ENCODE data around the gene KLHL21.
A peak's percentile ranks its signal among the peaks of the same experiment; 100 is the strongest.
"Not testable (repeated sequence)": the region's sequence is repeated elsewhere in the genome, so short reads cannot be mapped to it uniquely, and the experiment has no call there.

Gene KLHL21, protein sequence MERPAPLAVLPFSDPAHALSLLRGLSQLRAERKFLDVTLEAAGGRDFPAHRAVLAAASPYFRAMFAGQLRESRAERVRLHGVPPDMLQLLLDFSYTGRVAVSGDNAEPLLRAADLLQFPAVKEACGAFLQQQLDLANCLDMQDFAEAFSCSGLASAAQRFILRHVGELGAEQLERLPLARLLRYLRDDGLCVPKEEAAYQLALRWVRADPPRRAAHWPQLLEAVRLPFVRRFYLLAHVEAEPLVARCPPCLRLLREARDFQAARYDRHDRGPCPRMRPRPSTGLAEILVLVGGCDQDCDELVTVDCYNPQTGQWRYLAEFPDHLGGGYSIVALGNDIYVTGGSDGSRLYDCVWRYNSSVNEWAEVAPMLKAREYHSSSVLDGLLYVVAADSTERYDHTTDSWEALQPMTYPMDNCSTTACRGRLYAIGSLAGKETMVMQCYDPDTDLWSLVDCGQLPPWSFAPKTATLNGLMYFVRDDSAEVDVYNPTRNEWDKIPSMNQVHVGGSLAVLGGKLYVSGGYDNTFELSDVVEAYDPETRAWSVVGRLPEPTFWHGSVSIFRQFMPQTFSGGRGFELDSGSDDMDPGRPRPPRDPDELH

DNA sequence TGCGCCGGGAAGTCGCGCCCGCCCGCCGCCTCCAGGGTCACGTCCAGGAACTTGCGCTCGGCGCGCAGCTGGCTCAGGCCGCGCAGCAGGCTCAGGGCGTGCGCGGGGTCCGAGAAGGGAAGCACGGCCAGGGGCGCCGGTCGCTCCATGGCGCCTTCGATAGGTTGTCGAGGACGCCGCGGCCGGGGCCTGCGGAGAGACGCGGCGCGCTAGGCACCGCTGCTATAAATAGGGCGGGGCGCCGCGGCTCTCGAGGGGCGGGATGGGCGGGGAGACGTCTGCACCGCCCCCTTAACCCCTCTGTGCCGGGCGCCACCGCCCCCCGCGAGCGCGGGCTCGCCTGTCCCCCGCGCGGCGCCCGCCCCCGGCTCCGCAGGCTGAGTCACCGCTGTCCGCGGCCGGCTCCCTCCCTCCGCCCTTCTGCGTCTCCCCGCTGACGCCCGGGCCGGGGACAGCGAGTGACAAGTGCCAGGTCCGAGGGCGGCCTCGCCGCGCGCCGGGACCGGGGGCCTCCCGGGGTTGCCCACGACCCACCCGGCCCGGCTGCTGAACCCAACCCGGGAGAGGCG, at the start of gene KLHL21:
TSS of gene KLHL21 (minus strand) at position 201 of the 569 bp plus-strand sequence. CDS start at position 149, 52 bp downstream.
- peak; percentile 96 for DNase-seq (ENCODE audit: low spot score)

DNA sequence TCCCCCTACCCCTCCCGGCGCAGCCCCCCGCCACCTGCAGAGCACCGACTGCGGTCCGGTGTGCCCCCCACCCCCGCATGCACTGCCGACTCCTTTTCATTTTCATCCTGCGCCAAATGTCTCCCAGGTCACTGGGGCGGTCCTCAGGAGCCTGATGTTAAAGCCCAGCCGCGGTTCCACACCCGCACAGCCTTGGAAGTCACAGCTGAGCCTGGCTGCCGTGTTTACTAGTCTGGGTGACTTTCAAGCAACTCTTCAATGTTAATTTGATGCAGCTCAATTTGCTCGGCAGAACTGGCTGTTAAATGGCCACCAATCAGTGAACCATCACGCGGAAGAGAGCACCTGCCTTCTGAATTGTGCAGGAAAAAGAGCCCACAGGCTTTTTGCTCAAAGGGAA, 49.2 kb upstream of the KLHL21 start:
- DNase-seq (ENCODE audit: low spot score) = no peak

DNA sequence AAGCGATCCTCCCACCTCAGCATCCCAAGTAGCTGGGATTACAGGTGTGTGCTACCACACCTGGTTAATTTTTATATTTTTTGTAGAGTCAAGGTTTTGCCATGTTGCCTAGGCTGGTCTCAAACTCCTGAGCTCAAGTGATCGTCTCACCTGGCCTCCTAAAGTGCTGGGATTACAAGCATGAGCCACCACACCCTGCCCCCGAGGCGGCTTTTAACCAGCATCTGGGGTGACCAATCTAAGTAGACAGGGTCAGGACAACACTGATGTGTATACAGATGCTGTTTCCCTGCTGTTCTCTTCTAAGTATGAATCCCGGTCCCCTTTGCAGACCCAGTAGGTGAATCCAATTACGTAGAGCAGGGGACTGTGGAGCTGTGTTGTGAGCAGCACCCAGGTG, 45.9 kb upstream of the KLHL21 start:
- DNase-seq (ENCODE audit: low spot score) = no peak

DNA sequence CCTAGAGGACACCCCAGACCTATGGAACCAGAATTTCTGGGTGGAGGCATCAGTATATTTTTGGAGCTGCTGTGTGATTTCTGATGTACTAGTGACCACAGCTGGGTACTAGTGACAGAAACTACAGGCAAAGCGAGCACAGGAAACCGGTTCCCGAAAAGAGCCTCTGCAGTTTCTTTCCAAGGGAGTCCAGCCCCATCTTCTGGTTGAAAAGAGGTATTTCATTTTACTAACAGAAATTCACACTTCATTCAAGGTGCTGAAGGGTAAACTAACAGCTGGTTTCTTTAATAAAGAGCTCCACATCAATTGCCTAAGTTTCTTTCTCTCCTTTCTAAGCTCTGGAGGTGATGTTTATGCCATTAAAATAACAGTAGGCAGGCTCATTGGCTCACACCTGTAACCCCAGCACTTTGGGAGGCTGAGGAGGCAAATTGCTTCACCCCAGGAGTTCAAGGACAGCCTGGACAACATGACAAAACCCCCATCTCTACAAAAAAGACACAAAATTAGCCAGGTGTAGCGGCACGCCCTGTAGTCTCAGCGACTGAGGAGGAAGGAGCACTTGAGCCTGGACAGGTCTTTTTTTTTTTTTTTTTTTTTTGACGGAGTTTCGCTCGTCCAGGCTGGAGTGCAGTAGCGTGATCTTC, 44.0 kb upstream of the KLHL21 start:
- peak; percentile 12 for DNase-seq (ENCODE audit: low spot score)

DNA sequence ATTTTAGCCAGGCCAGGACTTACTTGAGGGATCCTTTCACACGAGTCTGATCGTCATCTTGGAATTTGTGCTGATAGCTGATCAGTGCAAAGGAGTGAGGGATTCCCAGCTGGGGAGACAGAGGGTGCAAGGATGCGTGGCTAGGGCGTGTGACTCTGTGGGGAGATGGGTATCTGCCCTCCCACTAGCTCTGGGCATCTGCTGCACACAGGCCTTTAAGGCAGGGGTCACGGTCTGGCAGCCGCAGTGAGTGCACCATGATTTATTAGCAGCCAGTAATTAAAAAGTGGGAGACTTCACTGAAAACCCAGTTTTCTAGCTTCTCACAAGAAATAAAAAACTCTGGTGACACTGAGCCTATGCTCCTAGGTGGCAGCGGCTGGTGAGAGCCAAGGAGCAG, 42.3 kb upstream of the KLHL21 start:
- no peak for DNase-seq (ENCODE audit: low spot score)

DNA sequence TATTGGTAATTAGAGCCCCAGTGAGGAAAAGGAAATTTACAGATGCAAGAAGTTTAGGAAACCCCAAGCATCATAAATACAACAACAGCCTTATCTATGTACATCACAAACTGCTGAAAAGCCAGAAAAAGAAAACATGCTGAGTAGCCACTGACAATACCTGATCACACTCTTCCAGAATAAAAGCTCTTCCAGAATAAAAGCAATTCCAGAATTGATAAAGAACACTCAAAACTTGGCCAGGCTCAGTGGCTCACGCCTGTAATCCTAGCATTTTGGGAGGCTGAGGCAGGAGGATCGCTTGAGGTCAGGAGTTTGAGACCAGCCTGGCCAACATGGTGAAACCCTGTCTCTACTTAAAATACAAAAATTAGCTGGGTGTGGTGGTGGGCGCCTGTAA, 38.2 kb upstream of the KLHL21 start:
- DNase-seq (ENCODE audit: low spot score) = not testable (repeated sequence)

DNA sequence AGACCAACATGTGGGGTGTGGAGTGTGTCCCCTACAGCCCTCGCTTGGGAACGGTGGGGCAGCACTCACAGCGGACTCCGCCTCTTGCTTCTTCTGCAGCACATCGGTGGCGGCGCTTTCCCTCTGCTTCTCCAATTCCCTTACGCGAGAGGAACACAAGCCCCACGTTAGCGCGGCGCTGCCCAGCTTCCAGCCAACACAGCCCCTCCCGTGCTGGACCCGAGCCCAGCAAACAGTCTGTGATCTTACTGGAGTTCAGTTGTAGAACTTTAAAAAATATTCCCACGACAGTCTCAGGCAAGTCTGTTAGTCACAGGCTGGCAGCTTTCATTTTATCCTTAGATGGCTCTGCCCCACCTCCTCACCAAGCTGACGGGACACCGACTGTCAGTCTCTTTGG, 35.6 kb upstream of the KLHL21 start:
- no peak for DNase-seq (ENCODE audit: low spot score)

DNA sequence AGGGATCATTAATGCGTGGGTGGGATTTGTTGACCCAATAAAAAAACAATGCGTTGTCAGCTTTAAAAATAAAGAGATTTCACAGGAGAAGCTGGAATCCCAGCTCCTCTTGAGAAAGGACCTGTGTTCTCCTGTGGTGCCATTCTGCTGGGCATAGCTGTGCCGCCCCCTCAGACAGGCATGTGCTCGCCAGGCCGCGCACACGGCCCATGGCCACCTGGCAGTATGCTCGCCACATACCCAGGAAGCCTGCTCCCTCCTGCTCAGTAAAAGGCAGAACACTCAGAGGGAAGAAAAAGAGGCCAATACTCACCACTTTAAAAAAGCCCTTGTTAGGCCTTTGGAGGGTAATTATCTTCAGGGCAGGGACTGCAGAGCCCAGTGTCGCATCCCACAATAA, 35.1 kb upstream of the KLHL21 start:
- no peak for DNase-seq (ENCODE audit: low spot score)

DNA sequence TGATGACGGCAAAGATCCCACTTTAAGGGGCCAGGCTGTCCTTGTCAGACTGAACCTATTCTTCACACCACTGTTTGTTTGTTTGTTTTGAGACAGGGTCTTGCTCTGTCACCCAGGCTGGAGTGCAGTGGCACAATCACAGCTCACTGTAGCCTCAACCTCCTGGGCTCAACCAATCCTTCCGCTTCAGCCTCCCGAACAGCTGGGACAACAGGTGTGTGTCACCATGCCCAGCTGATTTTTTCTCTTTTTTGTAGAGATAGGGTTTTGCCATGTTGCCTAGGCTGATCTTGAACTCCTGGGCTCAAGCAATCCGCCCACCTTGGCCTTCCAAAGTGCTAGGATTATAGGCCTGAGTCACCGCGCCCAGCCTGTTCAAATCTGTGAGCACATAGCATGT, 34.1 kb upstream of the KLHL21 start:
- not testable (repeated sequence) for DNase-seq (ENCODE audit: low spot score)

DNA sequence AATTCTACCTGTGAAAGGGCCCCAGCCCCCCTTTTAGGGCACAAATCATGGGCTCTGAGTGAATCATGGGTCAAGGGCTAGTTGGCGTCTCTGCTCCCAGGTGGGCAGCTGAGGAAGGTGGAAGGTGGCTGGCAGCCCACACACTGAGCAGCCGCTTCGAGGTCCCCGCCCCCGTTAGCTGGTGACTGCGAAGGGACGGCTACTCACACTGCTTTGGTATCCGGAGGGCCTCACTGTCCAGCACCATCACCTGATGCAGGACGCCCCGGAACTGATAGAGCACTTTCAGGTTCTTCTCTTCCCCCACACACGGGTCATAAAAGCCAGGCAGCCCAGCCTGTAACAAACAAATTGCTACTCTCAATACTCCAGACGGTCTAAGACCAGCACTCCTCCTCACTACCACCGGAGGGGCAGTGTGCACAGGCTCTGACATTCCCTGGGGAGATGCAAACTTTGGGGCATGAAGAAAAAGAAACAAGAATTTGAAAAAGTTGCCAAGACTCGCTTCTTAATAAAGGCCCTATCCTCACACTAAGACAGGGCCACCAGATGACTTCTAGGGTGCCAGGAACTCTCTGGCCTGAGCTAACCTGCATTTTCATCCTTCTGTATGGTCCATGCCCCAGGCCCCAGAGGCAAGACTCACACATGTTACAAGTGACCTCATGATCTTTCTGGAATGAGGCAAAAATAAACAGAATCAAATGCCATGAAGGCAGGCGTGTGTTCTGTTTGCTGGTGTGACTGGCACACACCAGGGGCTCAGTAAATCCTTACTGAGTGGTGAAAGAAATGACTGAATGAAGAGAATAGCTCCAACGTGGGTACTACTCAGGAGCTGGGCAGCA, 33.5 kb upstream of the KLHL21 start:
- DNase-seq (ENCODE audit: low spot score) = no peak

DNA sequence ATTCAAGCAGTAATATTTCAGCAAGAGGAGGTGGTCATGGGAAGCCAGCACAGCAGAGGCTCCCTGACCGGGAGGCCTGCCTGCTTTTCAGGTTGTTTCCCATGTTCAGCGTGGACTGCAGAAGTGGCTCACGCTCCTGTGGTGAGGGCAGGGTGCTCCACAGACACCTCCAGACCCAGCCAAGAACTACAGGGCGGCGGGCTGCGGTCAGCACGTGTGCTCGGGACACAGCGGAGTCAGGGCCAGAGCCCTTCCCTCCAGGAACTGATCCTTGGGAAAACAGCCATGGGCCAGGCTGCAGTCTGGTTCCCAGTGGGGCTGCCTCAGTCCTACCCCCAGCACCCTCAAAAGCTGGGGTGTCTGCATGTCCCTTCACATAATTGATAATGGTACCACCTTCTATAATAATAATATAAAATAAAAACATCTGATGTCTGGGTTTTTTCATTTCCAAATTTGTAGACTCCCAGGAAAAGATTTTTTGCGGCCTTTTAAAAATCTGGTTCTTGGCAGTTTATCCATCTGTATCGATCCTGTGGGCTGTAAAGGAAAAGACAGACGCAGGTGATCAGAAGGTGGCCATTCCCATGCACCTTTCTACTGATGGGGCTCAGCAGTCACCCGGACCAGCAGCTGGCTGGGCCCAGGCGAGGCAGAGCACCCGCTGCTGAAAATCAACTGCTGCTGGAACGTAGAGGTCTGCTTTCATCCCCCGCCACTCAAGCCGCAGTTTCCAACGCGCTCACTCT, 32.7 kb upstream of the KLHL21 start:
- DNase-seq (ENCODE audit: low spot score) = no peak

DNA sequence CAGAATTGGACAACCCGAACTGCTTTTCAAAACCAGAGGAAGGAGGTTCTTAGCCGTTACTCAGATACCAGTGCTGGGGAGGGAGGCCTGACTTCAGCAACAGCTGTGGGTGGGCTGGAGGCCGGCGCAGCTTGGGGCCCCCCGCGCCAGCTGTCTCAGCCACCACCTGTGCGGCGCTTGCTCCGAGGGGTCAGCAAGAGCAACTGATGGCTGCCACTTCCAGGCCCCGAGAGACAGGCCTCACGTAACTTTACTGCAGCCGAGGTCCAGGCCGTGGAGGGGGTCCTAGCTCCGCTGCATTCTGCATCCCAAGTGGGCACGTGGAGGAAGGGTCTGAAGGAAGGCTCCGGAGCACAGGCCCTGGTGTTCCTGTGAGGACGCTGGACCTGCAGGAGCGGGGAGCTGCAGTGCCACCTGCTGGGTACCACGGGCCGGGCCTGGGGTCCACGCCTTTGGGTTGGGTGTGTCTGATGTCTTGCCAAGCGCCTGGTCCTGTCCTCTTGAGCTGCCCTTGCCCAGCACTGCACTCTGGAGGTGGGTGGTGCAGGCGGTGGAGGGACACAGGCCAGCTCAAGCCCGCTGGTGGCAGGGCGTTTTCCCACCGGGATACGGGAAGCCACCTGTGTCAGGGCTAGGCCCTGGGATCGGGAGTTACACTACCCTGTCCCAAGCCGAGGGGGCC, 31.8 kb upstream of the KLHL21 start:
- peak; percentile 26 for DNase-seq (ENCODE audit: low spot score)

DNA sequence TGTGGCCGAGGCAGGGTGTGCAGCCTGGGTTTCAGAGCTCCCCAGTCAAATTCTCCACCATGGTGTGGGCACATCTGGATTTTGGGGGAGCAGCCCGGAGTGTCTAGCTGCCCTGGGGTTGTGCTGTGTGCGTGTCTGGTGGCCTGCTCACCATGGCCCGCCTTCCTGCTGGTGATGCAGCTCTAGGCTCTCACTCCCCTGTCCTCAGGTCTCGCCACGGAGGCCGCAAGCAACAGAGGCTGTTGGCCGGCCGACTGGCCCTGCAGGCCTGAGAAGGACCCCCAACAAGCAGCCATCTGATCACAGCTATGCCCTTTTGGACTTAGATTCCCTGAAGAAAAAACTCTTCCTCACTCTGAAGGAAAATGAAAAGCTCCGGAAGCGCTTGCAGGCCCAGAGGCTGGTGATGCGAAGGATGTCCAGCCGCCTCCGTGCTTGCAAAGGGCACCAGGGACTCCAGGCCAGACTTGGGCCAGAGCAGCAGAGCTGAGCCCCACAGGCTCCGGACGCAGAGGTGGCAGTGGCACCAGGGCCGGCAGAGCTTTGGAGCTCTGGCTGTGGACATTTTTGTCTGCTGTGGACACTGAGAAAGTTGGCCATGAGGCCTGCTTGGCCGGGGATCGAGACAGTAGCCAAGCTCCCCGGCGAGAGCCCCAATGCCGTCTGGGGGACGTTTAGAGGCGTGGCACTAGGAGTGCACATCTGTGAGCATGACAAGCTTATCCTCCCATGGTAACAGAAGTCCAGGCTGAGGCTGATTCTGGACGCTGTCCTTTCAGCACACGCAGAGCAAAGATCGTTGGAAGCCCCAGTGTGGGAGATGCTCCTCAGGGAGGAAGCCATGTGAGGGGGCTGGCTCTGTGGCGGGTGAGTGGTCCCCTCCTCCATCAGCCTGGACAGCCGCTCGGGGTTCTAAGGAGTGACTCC, 30.2 kb upstream of the KLHL21 start:
- no peak for DNase-seq (ENCODE audit: low spot score)

DNA sequence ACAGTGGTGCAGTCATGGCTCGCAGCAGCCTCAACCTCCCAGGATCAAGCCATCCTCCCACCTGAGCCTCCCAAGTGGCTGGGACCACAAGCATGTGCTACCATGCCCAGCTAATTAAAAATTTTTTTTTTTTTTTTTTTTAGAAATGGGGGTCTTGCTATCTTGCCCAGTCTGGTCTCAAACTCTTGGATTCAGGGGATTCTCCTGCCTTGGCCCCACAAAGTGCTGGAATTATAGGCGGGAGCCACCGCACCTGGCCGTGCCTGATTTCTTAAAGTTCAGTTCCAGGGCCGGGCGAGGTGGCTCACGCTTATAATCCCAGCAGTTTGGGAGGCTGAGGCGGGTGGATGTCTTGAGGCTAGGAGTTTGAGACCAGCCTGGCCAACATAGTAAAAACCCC, 28.4 kb upstream of the KLHL21 start:
- DNase-seq (ENCODE audit: low spot score) = no peak

DNA sequence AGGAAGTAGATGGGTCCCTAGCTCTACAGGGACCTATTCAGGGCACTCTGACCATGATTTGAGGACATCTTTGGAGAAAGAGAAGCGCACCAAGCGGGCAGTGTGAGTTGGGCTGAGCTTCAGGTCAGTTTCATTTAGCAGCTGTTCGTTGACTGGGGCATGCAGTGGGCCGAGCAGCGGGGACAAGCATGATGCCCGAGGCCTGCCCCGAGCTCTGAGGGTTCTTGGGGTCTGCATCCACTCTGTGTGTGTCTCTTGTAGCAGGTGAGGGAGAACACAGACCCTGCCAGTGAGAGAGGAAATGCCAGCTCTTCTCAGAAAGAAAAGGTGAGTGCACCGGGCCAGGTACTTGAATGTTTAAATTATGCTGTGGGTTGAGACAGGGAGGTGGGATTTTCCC, 27.4 kb upstream of the KLHL21 start:
- no peak for DNase-seq (ENCODE audit: low spot score)

DNA sequence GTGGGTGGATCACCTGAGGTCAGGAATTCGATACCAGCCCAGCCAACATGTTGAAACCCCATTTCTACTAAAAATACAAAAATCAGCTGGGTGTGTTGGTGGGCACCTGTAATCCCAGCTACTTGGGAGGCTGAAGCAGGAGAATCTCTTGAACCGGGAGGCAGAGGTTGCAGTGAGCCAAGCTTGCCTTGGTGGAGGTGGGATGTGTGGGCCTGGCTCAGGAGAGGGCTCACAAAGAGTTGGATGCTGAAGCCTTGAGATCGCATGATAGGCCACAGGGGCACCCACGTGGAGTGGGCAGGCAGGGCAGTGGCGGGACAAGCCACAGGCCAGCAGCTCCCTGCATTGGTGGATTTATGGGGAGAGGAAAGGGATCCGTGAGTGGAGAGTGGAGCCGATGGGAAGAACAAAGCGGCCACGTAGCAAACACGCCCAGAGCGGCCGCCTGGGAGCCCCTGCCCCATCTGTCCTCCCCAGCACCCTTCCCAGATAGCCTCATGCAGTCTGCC, 26.4 kb upstream of the KLHL21 start:
- no peak for DNase-seq (ENCODE audit: low spot score)

DNA sequence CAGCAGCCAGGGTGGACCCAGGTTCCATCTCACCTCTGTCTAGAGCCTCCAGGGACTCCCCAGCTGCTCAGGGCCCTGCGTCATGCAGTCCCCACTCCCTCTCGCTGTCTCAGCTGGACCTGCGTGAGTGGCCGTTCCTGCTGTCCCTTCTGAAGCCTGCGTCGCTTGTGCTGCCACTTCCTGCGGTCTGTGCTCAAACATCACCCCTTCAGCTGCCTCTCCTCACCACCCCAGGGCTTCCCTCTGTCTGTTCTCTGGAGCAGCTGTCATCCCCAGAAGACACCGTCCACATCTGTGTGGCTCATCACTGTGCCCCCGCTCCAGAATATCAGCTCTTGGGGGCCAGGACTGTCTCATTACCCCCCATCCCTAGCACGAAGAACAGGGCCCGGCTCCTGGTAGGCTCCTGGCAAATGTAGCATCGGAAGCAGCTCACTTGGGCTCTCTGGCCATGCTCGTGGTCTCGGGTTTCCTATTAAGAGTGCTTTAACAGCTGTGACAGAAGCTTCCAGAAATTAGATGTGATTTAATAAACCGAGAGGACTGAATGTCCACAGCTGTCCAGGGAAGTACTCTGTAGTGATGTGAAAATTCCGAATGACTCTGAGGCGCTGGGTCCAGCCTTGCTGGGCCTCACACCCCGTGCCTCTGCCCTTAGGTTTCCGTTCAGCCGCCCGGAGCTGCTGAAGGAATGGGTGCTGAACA, 25.3 kb upstream of the KLHL21 start:
- DNase-seq (ENCODE audit: low spot score) = no peak

DNA sequence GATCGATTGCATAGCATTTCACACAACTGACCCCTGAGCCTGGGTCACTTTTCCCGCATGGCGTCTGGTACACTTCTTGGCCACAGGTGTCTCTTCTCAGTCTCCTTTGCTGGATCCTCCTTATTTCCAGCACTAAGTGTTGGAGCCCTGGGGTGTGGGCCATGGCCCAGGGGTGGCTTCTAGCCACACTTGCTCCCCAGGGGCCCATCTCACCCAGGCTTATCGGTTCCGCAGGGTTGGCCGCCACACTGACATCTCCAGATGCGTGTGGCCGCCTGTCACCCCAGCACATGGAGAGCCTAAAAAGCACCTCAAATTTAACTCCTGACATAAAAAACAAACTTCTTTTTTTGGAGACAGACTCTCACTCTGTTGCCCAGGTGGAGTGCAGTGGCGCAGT, 24.4 kb upstream of the KLHL21 start:
- no peak for DNase-seq (ENCODE audit: low spot score)

All from LoVo (cell line).